HEK293 (cell line): ENCODE results near the gene DPPA5.

Experiments used
- CTCF ChIA-PET: fragments of 350-600 bp; formaldehyde crosslinking; extraction: SDS; loops from one replicate; lab custom pipeline; 2021; ENCODE audit warnings: antibody characterized with exemption; lab: Yijun Ruan, JAX
- POLR2A ChIA-PET: fragments of 300-600 bp; formaldehyde crosslinking; extraction: SDS; loops from one replicate; lab custom pipeline; 2020; ENCODE audit warnings: antibody characterized with exemption, inconsistent platforms; lab: Yijun Ruan, JAX
- H3K27ac ChIP-seq: fragments of 200-500 bp; sonication (Bioruptor generic); 2 replicates; pipeline ENCODE4 v1.5.1; 2014; ENCODE audit warnings: low read depth, low read length, control low read depth, inconsistent platforms; ENCODE audit errors: extremely low read depth
- H3K36me3 ChIP-seq, 2 experiments: fragments of 200-500 bp in 1 of 2; sonication (Bioruptor generic) in 1 of 2; 1 replicate in 1 of 2; 2 replicates in 1 of 2; pipeline ENCODE4 v1.5.1; 2014 to 2017; ENCODE audit warnings: inconsistent platforms in 2 of 2, low read length in 2 of 2; ENCODE audit not compliant: control insufficient read depth in 2 of 2, insufficient read depth in 1 of 2
- H3K4me1 ChIP-seq: fragments of 200-500 bp; sonication (Bioruptor generic); 2 replicates; pipeline ENCODE4 v1.5.1; 2014; ENCODE audit warnings: mild to moderate bottlenecking, low read length, inconsistent platforms; ENCODE audit not compliant: control insufficient read depth, insufficient read depth
- H3K4me3 ChIP-seq: 2 replicates; pipeline ENCODE4 v1.5.1; 2011; ENCODE audit warnings: low read depth, mild to moderate bottlenecking, control low read depth, low read length, moderate library complexity
- H3K9me3 ChIP-seq: fragments of 200-500 bp; sonication (Bioruptor generic); 2 replicates; pipeline ENCODE4 v1.5.1; 2014; ENCODE audit warnings: low read depth, low read length, inconsistent platforms; ENCODE audit not compliant: control insufficient read depth, insufficient read depth
- RBAK ChIP-seq: fragments of 450-650 bp; formaldehyde crosslinking; IDR thresholded peaks from 2 replicates; pipeline ENCODE4 v1.5.1; 2016; ENCODE audit warnings: missing biosample characterization, missing genetic modification characterization
- ZNF10 ChIP-seq: fragments of 450-650 bp; formaldehyde crosslinking; IDR thresholded peaks from 2 replicates; pipeline ENCODE4 v1.5.1; 2017; ENCODE audit warnings: missing biosample characterization, missing genetic modification characterization
- ZNF169 ChIP-seq: fragments of 450-650 bp; formaldehyde crosslinking; IDR thresholded peaks from 2 replicates; pipeline ENCODE4 v1.5.1; 2016; ENCODE audit warnings: missing biosample characterization, missing genetic modification characterization
- ZNF555 ChIP-seq: fragments of 450-650 bp; formaldehyde crosslinking; conservative IDR thresholded peaks from 2 replicates; pipeline ENCODE4 v1.5.1; 2017; ENCODE audit warnings: missing biosample characterization, mild to moderate bottlenecking, missing genetic modification characterization, inconsistent platforms
- ZNF777 ChIP-seq: fragments of 450-650 bp; formaldehyde crosslinking; IDR thresholded peaks from 2 replicates; pipeline ENCODE4 v1.5.1; 2017; ENCODE audit warnings: missing biosample characterization, missing genetic modification characterization, borderline replicate concordance
- TF ChIP-seq, protein P1 (sequence below): fragments of 450-650 bp; formaldehyde crosslinking; IDR thresholded peaks from 2 replicates; pipeline ENCODE4 v1.5.1; 2016; ENCODE audit warnings: missing biosample characterization, missing genetic modification characterization, borderline replicate concordance
- TF ChIP-seq, protein P2 (sequence below): fragments of 450-650 bp; formaldehyde crosslinking; conservative IDR thresholded peaks from 2 replicates; pipeline ENCODE4 v1.5.1; 2016; ENCODE audit warnings: low read depth, missing biosample characterization, missing genetic modification characterization
- TF ChIP-seq, protein P3 (sequence below): fragments of 450-650 bp; formaldehyde crosslinking; IDR thresholded peaks from 2 replicates; pipeline ENCODE4 v1.5.1; 2016; ENCODE audit warnings: missing biosample characterization, missing genetic modification characterization
- TF ChIP-seq, protein P4 (sequence below): fragments of 450-650 bp; IDR thresholded peaks from 2 replicates; pipeline ENCODE4 v1.5.1; 2018; ENCODE audit warnings: missing biosample characterization, missing genetic modification characterization

DPPA5 gene

DNA sequence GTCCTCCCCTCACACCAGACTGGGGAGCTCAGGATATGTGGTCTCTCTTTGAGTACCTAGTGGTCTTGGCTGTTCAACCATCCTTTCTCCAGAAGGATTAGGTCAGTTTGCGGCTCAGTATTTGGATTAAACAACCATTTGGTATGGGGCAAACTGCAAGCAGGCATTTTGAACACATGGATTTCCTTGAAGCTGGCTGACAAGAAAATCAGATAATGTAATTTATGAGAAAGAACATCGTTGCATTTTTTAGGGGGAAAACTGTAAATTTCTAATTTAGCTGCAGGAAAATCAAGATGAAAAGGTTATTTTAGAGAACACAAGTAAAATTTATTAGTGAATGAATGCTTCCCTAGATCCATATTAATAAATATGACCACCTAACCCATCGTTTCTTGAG, 25.3 kb downstream of the DPPA5 start:
- ChIA-PET CTCF (interaction anchor here (0.6 to 4.4 kb wide), 10 partner anchors 20 to 917 kb away, joined by 3 to 44 read pairs (median 4); no protein-coding TSS in a partner anchor), POLR2A (no interaction called here)

More for the DNA sequence above, 25.3 kb downstream of the DPPA5 start:
- Histone ChIP-seq H3K4me3 (no peak overlapping the region), H3K4me1 (no peaks in the 10 kb centered on the region), H3K9me3 (no peaks in the 10 kb centered on the region), H3K27ac (no peak overlapping the region), H3K36me3 (no peaks in the 10 kb centered on the region)
- TF ChIP-seq ZNF555 (tag by site-specific recombination), result no peak
- no peak for TF ChIP-seq ZNF777 (tag by site-specific recombination)
- TF ChIP-seq, protein P1, sequence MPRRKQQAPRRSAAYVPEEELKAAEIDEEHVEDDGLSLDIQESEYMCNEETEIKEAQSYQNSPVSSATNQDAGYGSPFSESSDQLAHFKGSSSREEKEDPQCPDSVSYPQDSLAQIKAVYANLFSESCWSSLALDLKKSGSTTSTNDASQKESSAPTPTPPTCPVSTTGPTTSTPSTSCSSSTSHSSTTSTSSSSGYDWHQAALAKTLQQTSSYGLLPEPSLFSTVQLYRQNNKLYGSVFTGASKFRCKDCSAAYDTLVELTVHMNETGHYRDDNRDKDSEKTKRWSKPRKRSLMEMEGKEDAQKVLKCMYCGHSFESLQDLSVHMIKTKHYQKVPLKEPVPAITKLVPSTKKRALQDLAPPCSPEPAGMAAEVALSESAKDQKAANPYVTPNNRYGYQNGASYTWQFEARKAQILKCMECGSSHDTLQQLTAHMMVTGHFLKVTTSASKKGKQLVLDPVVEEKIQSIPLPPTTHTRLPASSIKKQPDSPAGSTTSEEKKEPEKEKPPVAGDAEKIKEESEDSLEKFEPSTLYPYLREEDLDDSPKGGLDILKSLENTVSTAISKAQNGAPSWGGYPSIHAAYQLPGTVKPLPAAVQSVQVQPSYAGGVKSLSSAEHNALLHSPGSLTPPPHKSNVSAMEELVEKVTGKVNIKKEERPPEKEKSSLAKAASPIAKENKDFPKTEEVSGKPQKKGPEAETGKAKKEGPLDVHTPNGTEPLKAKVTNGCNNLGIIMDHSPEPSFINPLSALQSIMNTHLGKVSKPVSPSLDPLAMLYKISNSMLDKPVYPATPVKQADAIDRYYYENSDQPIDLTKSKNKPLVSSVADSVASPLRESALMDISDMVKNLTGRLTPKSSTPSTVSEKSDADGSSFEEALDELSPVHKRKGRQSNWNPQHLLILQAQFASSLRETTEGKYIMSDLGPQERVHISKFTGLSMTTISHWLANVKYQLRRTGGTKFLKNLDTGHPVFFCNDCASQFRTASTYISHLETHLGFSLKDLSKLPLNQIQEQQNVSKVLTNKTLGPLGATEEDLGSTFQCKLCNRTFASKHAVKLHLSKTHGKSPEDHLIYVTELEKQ (tag by site-specific recombination), result no peak
- TF ChIP-seq ZNF169 (tag by site-specific recombination), result no peak
- TF ChIP-seq, protein P2, sequence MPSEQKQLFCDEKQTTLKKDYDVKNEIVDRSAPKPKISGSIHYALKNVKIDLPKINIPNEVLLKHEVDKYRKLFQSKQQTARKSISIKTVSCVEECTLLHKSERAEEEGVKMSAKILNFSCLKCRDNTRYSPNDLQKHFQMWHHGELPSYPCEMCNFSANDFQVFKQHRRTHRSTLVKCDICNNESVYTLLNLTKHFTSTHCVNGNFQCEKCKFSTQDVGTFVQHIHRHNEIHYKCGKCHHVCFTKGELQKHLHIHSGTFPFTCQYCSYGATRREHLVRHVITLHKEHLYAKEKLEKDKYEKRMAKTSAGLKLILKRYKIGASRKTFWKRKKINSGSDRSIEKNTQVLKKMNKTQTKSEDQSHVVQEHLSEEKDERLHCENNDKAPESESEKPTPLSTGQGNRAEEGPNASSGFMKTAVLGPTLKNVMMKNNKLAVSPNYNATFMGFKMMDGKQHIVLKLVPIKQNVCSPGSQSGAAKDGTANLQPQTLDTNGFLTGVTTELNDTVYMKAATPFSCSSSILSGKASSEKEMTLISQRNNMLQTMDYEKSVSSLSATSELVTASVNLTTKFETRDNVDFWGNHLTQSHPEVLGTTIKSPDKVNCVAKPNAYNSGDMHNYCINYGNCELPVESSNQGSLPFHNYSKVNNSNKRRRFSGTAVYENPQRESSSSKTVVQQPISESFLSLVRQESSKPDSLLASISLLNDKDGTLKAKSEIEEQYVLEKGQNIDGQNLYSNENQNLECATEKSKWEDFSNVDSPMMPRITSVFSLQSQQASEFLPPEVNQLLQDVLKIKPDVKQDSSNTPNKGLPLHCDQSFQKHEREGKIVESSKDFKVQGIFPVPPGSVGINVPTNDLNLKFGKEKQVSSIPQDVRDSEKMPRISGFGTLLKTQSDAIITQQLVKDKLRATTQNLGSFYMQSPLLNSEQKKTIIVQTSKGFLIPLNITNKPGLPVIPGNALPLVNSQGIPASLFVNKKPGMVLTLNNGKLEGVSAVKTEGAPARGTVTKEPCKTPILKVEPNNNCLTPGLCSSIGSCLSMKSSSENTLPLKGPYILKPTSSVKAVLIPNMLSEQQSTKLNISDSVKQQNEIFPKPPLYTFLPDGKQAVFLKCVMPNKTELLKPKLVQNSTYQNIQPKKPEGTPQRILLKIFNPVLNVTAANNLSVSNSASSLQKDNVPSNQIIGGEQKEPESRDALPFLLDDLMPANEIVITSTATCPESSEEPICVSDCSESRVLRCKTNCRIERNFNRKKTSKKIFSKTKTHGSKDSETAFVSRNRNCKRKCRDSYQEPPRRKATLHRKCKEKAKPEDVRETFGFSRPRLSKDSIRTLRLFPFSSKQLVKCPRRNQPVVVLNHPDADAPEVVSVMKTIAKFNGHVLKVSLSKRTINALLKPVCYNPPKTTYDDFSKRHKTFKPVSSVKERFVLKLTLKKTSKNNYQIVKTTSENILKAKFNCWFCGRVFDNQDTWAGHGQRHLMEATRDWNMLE, result no peak
- no peak for TF ChIP-seq ZNF10
- TF ChIP-seq, protein P3, sequence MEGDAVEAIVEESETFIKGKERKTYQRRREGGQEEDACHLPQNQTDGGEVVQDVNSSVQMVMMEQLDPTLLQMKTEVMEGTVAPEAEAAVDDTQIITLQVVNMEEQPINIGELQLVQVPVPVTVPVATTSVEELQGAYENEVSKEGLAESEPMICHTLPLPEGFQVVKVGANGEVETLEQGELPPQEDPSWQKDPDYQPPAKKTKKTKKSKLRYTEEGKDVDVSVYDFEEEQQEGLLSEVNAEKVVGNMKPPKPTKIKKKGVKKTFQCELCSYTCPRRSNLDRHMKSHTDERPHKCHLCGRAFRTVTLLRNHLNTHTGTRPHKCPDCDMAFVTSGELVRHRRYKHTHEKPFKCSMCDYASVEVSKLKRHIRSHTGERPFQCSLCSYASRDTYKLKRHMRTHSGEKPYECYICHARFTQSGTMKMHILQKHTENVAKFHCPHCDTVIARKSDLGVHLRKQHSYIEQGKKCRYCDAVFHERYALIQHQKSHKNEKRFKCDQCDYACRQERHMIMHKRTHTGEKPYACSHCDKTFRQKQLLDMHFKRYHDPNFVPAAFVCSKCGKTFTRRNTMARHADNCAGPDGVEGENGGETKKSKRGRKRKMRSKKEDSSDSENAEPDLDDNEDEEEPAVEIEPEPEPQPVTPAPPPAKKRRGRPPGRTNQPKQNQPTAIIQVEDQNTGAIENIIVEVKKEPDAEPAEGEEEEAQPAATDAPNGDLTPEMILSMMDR (tag by site-specific recombination), result no peak
- no peak for TF ChIP-seq RBAK (tag by site-specific recombination)
- TF ChIP-seq, protein P4, sequence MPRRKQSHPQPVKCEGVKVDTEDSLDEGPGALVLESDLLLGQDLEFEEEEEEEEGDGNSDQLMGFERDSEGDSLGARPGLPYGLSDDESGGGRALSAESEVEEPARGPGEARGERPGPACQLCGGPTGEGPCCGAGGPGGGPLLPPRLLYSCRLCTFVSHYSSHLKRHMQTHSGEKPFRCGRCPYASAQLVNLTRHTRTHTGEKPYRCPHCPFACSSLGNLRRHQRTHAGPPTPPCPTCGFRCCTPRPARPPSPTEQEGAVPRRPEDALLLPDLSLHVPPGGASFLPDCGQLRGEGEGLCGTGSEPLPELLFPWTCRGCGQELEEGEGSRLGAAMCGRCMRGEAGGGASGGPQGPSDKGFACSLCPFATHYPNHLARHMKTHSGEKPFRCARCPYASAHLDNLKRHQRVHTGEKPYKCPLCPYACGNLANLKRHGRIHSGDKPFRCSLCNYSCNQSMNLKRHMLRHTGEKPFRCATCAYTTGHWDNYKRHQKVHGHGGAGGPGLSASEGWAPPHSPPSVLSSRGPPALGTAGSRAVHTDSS, result no peak
